ENCODE measurements around the gene TENT4B.

DNA sequence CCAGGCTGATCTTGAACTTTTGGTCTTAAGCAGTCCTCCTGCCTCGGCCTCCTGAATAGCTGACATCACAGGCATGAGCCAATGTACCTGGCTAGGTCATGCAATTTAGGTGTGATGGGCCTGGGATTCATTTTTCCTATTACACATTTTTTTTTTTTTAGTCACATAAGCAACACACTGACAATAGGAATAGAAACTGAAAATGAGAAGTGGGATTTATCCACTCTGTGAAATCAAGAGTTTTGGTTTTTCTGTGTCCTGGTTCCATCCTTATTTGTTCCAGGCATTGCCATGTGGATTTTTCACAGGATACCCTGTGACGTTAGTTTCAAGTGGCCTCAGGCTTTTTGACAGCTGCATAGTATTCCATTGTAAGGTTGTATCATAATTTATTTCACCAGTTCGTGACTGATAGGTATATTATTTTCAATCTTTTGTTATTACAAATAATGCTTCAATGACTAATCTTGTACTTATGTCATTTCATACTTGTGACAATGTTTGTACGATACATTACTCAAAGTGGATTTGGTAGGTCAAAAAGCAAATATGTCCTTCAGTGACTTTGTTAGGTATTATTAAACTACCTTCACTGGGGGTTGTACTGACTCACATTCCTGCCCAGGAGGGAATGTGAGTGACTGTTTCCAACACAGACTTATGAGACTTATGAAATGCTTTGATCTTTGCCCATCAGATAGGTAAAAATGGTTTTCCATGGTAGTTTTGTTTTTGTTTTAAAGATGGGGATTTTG is 123.9 kb downstream of the TENT4B start:
- TF ChIP-seq, protein P1, sequence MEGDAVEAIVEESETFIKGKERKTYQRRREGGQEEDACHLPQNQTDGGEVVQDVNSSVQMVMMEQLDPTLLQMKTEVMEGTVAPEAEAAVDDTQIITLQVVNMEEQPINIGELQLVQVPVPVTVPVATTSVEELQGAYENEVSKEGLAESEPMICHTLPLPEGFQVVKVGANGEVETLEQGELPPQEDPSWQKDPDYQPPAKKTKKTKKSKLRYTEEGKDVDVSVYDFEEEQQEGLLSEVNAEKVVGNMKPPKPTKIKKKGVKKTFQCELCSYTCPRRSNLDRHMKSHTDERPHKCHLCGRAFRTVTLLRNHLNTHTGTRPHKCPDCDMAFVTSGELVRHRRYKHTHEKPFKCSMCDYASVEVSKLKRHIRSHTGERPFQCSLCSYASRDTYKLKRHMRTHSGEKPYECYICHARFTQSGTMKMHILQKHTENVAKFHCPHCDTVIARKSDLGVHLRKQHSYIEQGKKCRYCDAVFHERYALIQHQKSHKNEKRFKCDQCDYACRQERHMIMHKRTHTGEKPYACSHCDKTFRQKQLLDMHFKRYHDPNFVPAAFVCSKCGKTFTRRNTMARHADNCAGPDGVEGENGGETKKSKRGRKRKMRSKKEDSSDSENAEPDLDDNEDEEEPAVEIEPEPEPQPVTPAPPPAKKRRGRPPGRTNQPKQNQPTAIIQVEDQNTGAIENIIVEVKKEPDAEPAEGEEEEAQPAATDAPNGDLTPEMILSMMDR (IDR thresholded peaks at IDR 0.05; ENCODE audit: poor library complexity) = no peak
- TF ChIP-seq EZH2 (IDR thresholded peaks at IDR 0.05; ENCODE audit: borderline replicate concordance) (no peak), EZH2phosphoT487 (IDR thresholded peaks at IDR 0.05; ENCODE audit: low read depth, severe bottlenecking, unreplicated experiment) (no peak)

Data from hepatocyte (in vitro differentiated cells).